ENCODE data around the gene CREB3L2. TPM values are rescaled to one million over a fixed set of nuclear protein-coding genes. Genes with fewer than 3 reads are reported as not detected.

CREB3L2 gene
- total RNA-seq, 1 experiment from 2014 or later: 39.9 TPM

GRCh38 chr7:137933270-137934017 is 68.4 kb downstream of the CREB3L2 start:
- Mint-ChIP-seq H3K4me3 (ENCODE audit: low read depth, unreplicated experiment) (no peak overlapping the region), H3K4me1 (ENCODE audit: low read depth, unreplicated experiment) (peaks cover 49% of the 10 kb centered on the region), H3K36me3 (ENCODE audit: insufficient read depth, unreplicated experiment) (no peaks in the 10 kb centered on the region), H3K27me3 (ENCODE audit: unreplicated experiment) (no peaks in the 10 kb centered on the region), H3K27ac (ENCODE audit: unreplicated experiment) (no peak overlapping the region), H3K9me3 (ENCODE audit: low read depth, unreplicated experiment) (no peaks in the 10 kb centered on the region)
- no peak for TF ChIP-seq CTCF (IDR thresholded peaks at IDR 0.05; ENCODE audit: unreplicated experiment)
- CTCF ChIA-PET: interaction anchor here (0.6 to 0.9 kb wide), 2 partner anchors 10 to 12 kb away, joined by 3 read pairs; no protein-coding TSS in a partner anchor
- DNase-seq: no peak
- intact Hi-C loops (cut with micrococcal nuclease; ENCODE audit: unreplicated experiment): no loop called here
- no TSS peak for BruUV-seq (replicated peaks)

GRCh38 chr7:137932881-137933269 is 69.0 kb downstream of the CREB3L2 start:
- no peak for DNase-seq
- intact Hi-C loops (cut with micrococcal nuclease; ENCODE audit: unreplicated experiment): no loop called here
- no peaks in the 10 kb centered on the region for H3K27me3 Mint-ChIP-seq (ENCODE audit: unreplicated experiment)
- H3K4me1 Mint-ChIP-seq (ENCODE audit: low read depth, unreplicated experiment): peaks cover 49% of the 10 kb centered on the region
- H3K4me3 Mint-ChIP-seq (ENCODE audit: low read depth, unreplicated experiment): no peak overlapping the region
- CTCF ChIA-PET: interaction anchor here (0.6 to 0.9 kb wide), 3 partner anchors 9 to 388 kb away, joined by 3 read pairs; no protein-coding TSS in a partner anchor
- no TSS peak for BruUV-seq (replicated peaks)
- no peaks in the 10 kb centered on the region for H3K9me3 Mint-ChIP-seq (ENCODE audit: low read depth, unreplicated experiment)
- peak overlapping the region; percentile 52 for H3K27ac Mint-ChIP-seq (ENCODE audit: unreplicated experiment)
- TF ChIP-seq CTCF (IDR thresholded peaks at IDR 0.05; ENCODE audit: unreplicated experiment): no peak
- no peaks in the 10 kb centered on the region for H3K36me3 Mint-ChIP-seq (ENCODE audit: insufficient read depth, unreplicated experiment)

GRCh38 chr7:137931823-137932222 is 70.1 kb downstream of the CREB3L2 start:
- no TSS peak for BruUV-seq (replicated peaks)
- H3K36me3 Mint-ChIP-seq (ENCODE audit: insufficient read depth, unreplicated experiment): no peaks in the 10 kb centered on the region
- intact Hi-C loops (cut with micrococcal nuclease; ENCODE audit: unreplicated experiment): no loop called here
- H3K9me3 Mint-ChIP-seq (ENCODE audit: low read depth, unreplicated experiment): no peaks in the 10 kb centered on the region
- CTCF ChIA-PET: interaction anchor here (0.7 kb wide), 2 partner anchors 17 to 42 kb away, joined by 5 to 8 read pairs; no protein-coding TSS in a partner anchor
- DNase-seq: no peak
- peak overlapping the region; percentile 52 for H3K27ac Mint-ChIP-seq (ENCODE audit: unreplicated experiment)
- H3K4me1 Mint-ChIP-seq (ENCODE audit: low read depth, unreplicated experiment): peaks cover 49% of the 10 kb centered on the region
- H3K4me3 Mint-ChIP-seq (ENCODE audit: low read depth, unreplicated experiment): no peak overlapping the region
- no peaks in the 10 kb centered on the region for H3K27me3 Mint-ChIP-seq (ENCODE audit: unreplicated experiment)
- no peak for TF ChIP-seq CTCF (IDR thresholded peaks at IDR 0.05; ENCODE audit: unreplicated experiment)

GRCh38 chr7:137930581-137930980 is 71.3 kb downstream of the CREB3L2 start:
- peak overlapping the region; percentile 33 for H3K27ac Mint-ChIP-seq (ENCODE audit: unreplicated experiment)
- CTCF ChIA-PET: no interaction called here
- intact Hi-C loops (cut with micrococcal nuclease; ENCODE audit: unreplicated experiment): no loop called here
- H3K9me3 Mint-ChIP-seq (ENCODE audit: low read depth, unreplicated experiment): no peaks in the 10 kb centered on the region
- no peak for TF ChIP-seq CTCF (IDR thresholded peaks at IDR 0.05; ENCODE audit: unreplicated experiment)
- H3K4me3 Mint-ChIP-seq (ENCODE audit: low read depth, unreplicated experiment): no peak overlapping the region
- H3K27me3 Mint-ChIP-seq (ENCODE audit: unreplicated experiment): no peaks in the 10 kb centered on the region
- peaks cover 39% of the 10 kb centered on the region for H3K4me1 Mint-ChIP-seq (ENCODE audit: low read depth, unreplicated experiment)
- no peaks in the 10 kb centered on the region for H3K36me3 Mint-ChIP-seq (ENCODE audit: insufficient read depth, unreplicated experiment)
- BruUV-seq (replicated peaks): no TSS peak
- no peak for DNase-seq
